ENCODE data around the gene ZC3H4. TPM values are rescaled to one million over a fixed set of nuclear protein-coding genes. Genes with fewer than 3 reads are reported as not detected.

The ZC3H4 gene
- total RNA-seq, 4 donors from 2014 or later, result 25.5 to 40.4 (median 34.2) TPM

DNA sequence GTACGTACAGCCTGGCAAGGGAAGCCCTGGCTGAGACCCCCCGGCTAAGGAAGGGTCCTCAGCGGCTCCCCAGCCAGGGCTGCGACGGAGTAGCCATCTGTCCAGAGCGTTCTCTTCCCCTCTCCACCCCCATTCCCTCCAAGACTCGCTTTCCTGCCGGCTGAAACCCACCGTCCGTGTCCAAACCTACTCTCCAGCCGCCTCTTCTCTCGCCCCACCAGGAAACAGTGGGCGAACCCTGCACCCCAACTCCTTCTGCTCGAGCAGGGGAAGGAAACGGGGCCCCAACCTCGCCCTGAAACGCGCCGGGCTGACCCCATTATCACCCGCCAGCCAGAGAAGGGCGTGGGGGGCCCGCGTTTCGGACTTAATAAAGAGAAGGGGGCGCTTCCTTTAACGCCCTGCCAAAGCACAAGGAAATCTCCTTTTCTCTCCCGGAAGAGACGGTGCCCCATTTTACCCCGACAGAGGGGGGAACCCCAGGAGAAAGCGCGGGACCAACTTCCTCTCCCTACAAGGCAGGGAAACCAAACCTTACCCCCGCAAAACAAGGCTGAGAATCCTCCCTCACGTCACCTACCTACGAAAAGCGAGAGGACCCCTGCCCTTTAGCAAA lies 2.5 kb downstream of the ZC3H4 start:
- TF ChIP-seq EP300 (IDR thresholded peaks at IDR 0.05) (peak in 1 of 2 donors; percentile 37), POLR2A (IDR thresholded peaks at IDR 0.05) (no peak)
- Histone ChIP-seq H3K27me3 (no peaks in the 10 kb centered on the region), H3K4me3 (peak overlapping the region; percentile 77 to 98 (median 81)), H3K4me1 (peaks cover 0 to 52% (median 41%) of the 10 kb centered on the region in 4 donors), H3K36me3 (no peaks in the 10 kb centered on the region), H3K9me3 (no peaks in the 10 kb centered on the region), H3K27ac (peak overlapping the region; percentile 100)
- no peak for DNase-seq (ENCODE audit: low spot score in 2 of 2)
- WGBS, 2 donors, result 0 to 1% methylated on average over 35 of the region's 35 CpGs

DNA sequence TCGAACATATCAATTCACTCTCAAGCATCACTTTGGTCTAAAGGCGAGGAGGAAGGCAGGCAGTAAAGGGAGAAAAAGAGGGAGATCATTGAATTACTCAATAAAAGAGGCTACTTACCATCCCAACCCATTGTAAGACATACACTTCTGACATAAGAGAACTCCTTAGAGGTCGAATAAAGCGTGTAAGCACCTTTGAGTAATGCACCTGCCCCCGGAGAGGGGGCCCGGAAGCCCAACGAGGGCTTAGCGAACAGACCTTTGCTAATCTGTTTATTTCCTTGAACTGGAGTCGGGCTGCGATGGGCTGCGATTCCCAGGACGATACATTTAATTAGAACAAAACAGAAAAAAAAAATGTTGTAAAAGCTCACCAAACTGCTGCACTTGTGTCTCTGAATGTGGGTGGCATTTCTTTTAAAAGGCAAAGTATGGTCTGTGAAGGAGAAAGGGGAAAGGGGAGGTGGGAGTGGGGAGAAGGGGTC lies 3.0 kb downstream of the ZC3H4 start:
- DNase-seq (ENCODE audit: low spot score in 2 of 2), result no peak
- 4% methylated on average over 12 of the region's 12 CpGs for WGBS, 2 donors
- H3K27ac ChIP-seq, result peak overlapping the region; percentile 100
- TF ChIP-seq, protein P1, sequence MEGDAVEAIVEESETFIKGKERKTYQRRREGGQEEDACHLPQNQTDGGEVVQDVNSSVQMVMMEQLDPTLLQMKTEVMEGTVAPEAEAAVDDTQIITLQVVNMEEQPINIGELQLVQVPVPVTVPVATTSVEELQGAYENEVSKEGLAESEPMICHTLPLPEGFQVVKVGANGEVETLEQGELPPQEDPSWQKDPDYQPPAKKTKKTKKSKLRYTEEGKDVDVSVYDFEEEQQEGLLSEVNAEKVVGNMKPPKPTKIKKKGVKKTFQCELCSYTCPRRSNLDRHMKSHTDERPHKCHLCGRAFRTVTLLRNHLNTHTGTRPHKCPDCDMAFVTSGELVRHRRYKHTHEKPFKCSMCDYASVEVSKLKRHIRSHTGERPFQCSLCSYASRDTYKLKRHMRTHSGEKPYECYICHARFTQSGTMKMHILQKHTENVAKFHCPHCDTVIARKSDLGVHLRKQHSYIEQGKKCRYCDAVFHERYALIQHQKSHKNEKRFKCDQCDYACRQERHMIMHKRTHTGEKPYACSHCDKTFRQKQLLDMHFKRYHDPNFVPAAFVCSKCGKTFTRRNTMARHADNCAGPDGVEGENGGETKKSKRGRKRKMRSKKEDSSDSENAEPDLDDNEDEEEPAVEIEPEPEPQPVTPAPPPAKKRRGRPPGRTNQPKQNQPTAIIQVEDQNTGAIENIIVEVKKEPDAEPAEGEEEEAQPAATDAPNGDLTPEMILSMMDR (IDR thresholded peaks at IDR 0.05), result no peak
- TF ChIP-seq POLR2A (IDR thresholded peaks at IDR 0.05) (no peak), EP300 (IDR thresholded peaks at IDR 0.05) (no peak)
- H3K36me3 ChIP-seq, result no peaks in the 10 kb centered on the region
- peaks cover 0 to 58% (median 46%) of the 10 kb centered on the region in 4 donors for H3K4me1 ChIP-seq
- no peaks in the 10 kb centered on the region for H3K9me3 ChIP-seq
- no peaks in the 10 kb centered on the region for H3K27me3 ChIP-seq
- peak overlapping the region; percentile 77 to 98 (median 81) for H3K4me3 ChIP-seq

DNA sequence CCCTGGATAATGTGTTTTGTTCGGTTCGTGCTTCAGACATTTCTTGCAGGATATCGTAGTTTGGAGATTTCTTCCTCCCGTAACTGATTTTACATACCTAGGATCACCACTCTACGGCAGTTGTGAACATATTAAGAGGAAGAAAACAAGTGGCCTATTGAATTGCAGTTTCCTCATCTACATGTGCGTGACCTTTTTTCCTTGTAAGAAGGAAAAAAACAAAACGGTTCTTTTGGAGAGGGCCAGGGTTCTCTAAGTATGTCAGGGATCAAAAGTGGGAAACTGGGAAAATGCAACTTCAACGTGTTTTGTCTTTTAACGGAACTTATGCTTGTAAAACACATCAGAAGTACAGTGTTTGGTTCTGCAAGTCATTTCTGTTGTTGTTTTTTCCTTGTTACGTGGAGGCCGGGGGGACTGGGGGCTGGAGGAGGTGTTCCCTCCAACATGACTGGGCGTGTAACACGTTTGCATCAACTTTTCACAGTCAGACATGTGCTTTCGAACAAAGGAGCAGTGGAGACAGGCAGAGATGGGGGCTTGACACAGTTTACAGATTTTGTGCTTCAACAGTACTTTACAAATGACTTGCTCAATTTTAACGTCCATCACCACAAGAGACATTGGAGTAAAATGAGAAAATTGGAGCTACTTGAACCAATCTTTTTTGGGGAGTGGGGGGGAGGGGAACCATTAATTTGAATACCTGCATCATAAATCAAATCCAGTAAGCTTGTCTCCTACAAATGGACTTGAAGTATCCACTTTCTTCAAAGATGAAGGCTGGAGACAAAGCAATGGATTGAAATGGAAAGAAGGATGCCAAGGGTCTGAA lies 3.8 kb downstream of the ZC3H4 start:
- peaks cover 0 to 66% (median 47%) of the 10 kb centered on the region in 4 donors for H3K4me1 ChIP-seq

DNA sequence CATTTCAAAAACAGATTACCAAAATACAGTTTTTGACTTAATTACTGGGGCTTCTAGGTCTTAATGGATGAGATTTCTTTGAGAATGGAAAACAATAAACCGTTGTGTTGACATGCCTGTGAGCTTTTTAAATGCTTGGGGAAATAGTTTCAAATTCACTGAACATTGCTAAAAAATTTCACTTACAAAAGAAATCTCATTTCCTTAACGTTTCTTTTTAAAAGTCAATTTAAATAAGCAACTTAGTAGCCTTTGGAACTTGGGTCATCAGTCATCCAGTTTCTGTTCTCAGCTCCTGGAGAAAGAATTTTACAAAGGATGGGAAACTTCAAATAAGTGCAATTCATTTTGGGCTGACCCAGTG lies 4.4 kb downstream of the ZC3H4 start:
- DNase-seq (ENCODE audit: low spot score in 2 of 2), result no peak
- TF ChIP-seq, protein P1 (IDR thresholded peaks at IDR 0.05), result no peak
- no peak for TF ChIP-seq POLR2A (IDR thresholded peaks at IDR 0.05)
- TF ChIP-seq EP300 (IDR thresholded peaks at IDR 0.05), result no peak
- H3K27me3 ChIP-seq, result no peaks in the 10 kb centered on the region
- H3K4me1 ChIP-seq, result peaks cover 0 to 70% (median 49%) of the 10 kb centered on the region in 4 donors
- peak overlapping the region; percentile 100 for H3K27ac ChIP-seq
- H3K4me3 ChIP-seq, result peak overlapping the region in 3 of 4 donors; percentile 77 to 98 (median 83)
- H3K9me3 ChIP-seq, result no peaks in the 10 kb centered on the region
- WGBS, 2 donors, result 6 to 9% methylated on average over 2 of the region's 2 CpGs
- H3K36me3 ChIP-seq, result no peaks in the 10 kb centered on the region

More for the DNA sequence above, 3.8 kb downstream of the ZC3H4 start:
- Histone ChIP-seq H3K9me3 (no peaks in the 10 kb centered on the region), H3K27me3 (no peaks in the 10 kb centered on the region), H3K4me3 (peak overlapping the region; percentile 77 to 98 (median 81)), H3K36me3 (no peaks in the 10 kb centered on the region), H3K27ac (peak overlapping the region; percentile 100)
- 2 to 3% methylated on average over 15 of the region's 15 CpGs for WGBS, 2 donors
- TF ChIP-seq EP300 (IDR thresholded peaks at IDR 0.05) (peak; percentile 19 to 38), POLR2A (IDR thresholded peaks at IDR 0.05) (peak in 1 of 2 donors; percentile 41)
- TF ChIP-seq, protein P1 (IDR thresholded peaks at IDR 0.05), result no peak
- no peak for DNase-seq (ENCODE audit: low spot score in 2 of 2)

DNA sequence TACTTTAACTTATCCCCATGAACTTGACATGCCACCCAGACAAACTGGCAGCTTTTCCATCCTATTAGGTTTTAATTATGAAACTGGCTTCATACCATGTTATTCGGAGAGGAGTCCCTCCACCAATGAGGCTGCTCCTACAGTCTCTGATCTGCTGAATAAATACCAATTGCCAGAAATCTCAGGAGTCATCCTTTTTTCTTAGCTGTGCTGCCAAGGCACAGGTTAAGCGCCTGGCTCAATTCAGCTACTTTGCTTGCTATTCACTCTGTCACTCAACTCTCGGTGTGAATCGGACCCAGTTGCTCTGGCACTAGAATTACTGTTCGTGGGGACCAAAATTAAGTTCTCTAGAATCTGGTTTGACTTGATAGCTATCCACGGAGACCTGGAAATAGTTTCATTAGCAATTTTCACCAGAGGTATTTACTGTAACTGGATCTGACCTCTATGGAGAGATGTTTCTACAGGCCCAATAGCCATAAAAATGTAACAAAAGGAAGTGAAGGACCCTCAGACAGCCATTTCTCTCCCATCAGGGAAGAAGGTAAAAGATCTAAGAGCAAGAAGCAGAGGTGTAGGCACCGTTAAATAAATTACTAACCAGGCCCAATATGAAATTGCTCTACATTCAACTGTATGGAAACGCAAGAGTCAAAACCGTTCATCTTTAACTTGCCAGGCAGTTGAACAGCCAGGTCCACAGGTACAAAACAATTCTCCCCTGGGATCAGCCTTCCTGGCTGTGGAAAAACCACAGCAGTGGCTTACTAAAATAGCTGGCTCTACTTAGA lies 5.4 kb downstream of the ZC3H4 start:
- no peak for DNase-seq (ENCODE audit: low spot score in 2 of 2)
- Histone ChIP-seq H3K9me3 (no peaks in the 10 kb centered on the region), H3K27ac (peak overlapping the region; percentile 100), H3K36me3 (no peaks in the 10 kb centered on the region), H3K4me3 (no peak overlapping the region), H3K4me1 (peaks cover 0 to 73% (median 54%) of the 10 kb centered on the region in 4 donors), H3K27me3 (no peaks in the 10 kb centered on the region)
- TF ChIP-seq POLR2A (IDR thresholded peaks at IDR 0.05), result no peak
- TF ChIP-seq EP300 (IDR thresholded peaks at IDR 0.05), result no peak
- TF ChIP-seq, protein P1 (IDR thresholded peaks at IDR 0.05), result no peak
- WGBS, 2 donors, result 68 to 72% methylated on average over 9 of the region's 9 CpGs

Data from tibial nerve (tissue), 4 donors.